Measurements from ENCODE around the gene LSP1. TPM values are rescaled to one million over a fixed set of nuclear protein-coding genes. Genes with fewer than 3 reads are reported as not detected.

Gene LSP1
- total and polyA plus RNA-seq, 2 of the 8 experiments (the other 6 are each of a cell fraction or from before 2014, with no cell fraction given): 0.03 TPM; not detected in 1

- POLR2A ChIA-PET (ENCODE audit: partially characterized antibody): no interaction called here
- Histone ChIP-seq H3K23ac (ENCODE audit: insufficient read length) (no peak overlapping the region), H3K4me1 (replicated peaks in 1 of 4; ENCODE audit: control insufficient read depth in 3 of 4, insufficient read depth in 4 of 4, low read length in 3 of 4) (peaks cover 0 to 2% (median 1%) of the 10 kb centered on the region in 4 experiments; a peak in 5 of 7 replicates), H4K8ac (ENCODE audit: extremely low read depth, insufficient read depth, low read length) (no peak overlapping the region), H3K9me3 (ENCODE audit: insufficient read depth in 2 of 2, low read depth in 1 of 2, low read length in 1 of 2) (no peaks in the 10 kb centered on the region), H3K79me2 (ENCODE audit: control insufficient read depth in 1 of 2, insufficient read depth in 2 of 2, low read length in 2 of 2) (no peaks in the 10 kb centered on the region), H2BK5ac (ENCODE audit: low read depth, low read length) (no peak overlapping the region), H3K4me3 (ENCODE audit: extremely low read depth in 1 of 4, insufficient read depth in 2 of 4, low read depth in 3 of 4, low read length in 4 of 4) (no peak overlapping the region), H3K4me2 (ENCODE audit: insufficient read depth in 1 of 2, low read depth in 2 of 2, low read length in 2 of 2) (no peak overlapping the region), H3K56ac (replicated peaks; ENCODE audit: insufficient read length, low read depth, low read length) (no peak overlapping the region), H3K4ac (replicated peaks; ENCODE audit: insufficient read length, low read depth, low read length) (no peak overlapping the region), H2BK15ac (ENCODE audit: low read length) (no peak overlapping the region), H3K9ac (replicated peaks in 1 of 4; ENCODE audit: extremely low read depth in 1 of 4, low read depth in 3 of 4, low read length in 3 of 4) (no peak overlapping the region), H4K5ac (ENCODE audit: insufficient read length, low read depth, low read length) (no peak overlapping the region), H3K14ac (ENCODE audit: insufficient read length) (no peak overlapping the region), H3K27ac (ENCODE audit: low read depth, low read length) (no peak overlapping the region), H3K18ac (ENCODE audit: extremely low read depth, low read length) (no peak overlapping the region), H2BK12ac (ENCODE audit: low read depth, low read length) (no peak overlapping the region), H3K23me2 (ENCODE audit: low read depth, low read length) (no peaks in the 10 kb centered on the region), H2BK20ac (ENCODE audit: low read length) (no peak overlapping the region), H2AFZ (ENCODE audit: low read length) (no peak overlapping the region), H2AK5ac (ENCODE audit: low read depth, low read length) (no peak overlapping the region), H2BK120ac (replicated peaks; ENCODE audit: low read depth, low read length) (no peak overlapping the region), H3K36me3 (ENCODE audit: control insufficient read depth in 2 of 4, insufficient read depth in 4 of 4, low read length in 3 of 4) (no peaks in the 10 kb centered on the region), H3K79me1 (ENCODE audit: low read depth, low read length) (no peaks in the 10 kb centered on the region), H4K91ac (replicated peaks; ENCODE audit: insufficient read length, low read length) (no peak overlapping the region), H3K27me3 (replicated peaks in 1 of 4; ENCODE audit: control insufficient read depth in 3 of 4, extremely low read depth in 1 of 4, insufficient read depth in 3 of 4, low read length in 3 of 4) (peaks cover 0 to 6% (median 1%) of the 10 kb centered on the region in 4 experiments; a peak in 3 of 7 replicates), H4K20me1 (replicated peaks in 1 of 2; ENCODE audit: control insufficient read depth in 1 of 2, insufficient read depth in 2 of 2, low read length in 2 of 2) (no peaks in the 10 kb centered on the region)
- DNase-seq (ENCODE audit: low read depth in 1 of 2, low spot score in 2 of 2): no peak
- CTCF ChIA-PET (ENCODE audit: partially characterized antibody): interaction anchor here (0.6 to 15.8 kb wide), 12 partner anchors 9 to 1465 kb away, joined by 3 to 439 read pairs (median 3); partner anchors contain the start of gene TNNI2
- 80% methylated on average over 19 of the region's 19 CpGs; no CpG with 5 or more reads in 1 of the 2 experiments for WGBS, 2 experiments (ENCODE audit: extremely low coverage in 1 of 2, insufficient coverage in 1 of 2, insufficient read length in 1 of 2, insufficient replicate concordance in 2 of 2, low coverage in 1 of 2, low lambda C conversion rate in 2 of 2, missing lambda C conversion rate in 1 of 2)
- no peak for FAIRE-seq
- no peak for TF ChIP-seq RNF2 (IDR thresholded peaks at IDR 0.05; ENCODE audit: borderline replicate concordance, low read depth, low read length, missing control alignments, poor library complexity, severe bottlenecking)
- TF ChIP-seq TEAD4 (IDR thresholded peaks at IDR 0.05; ENCODE audit: low read depth, low read length): no peak
- TF ChIP-seq CTBP2 (IDR thresholded peaks at IDR 0.05; ENCODE audit: borderline replicate concordance, insufficient read depth, insufficient read length, low read length): no peak
- no peak for TF ChIP-seq SRF (IDR thresholded peaks at IDR 0.05; ENCODE audit: low read depth, low read length)
- no peak for TF ChIP-seq CEBPB (IDR thresholded peaks at IDR 0.05; ENCODE audit: low read depth, low read length)
- no peak for TF ChIP-seq RBBP5 (IDR thresholded peaks at IDR 0.05; ENCODE audit: borderline replicate concordance, low read depth, low read length)
- no peak for TF ChIP-seq ASH2L (IDR thresholded peaks at IDR 0.05; ENCODE audit: low read length)
- TF ChIP-seq RXRA (IDR thresholded peaks at IDR 0.05; ENCODE audit: insufficient read depth, low read depth, low read length): no peak
- no peak for TF ChIP-seq SIX5 (IDR thresholded peaks at IDR 0.05; ENCODE audit: low read depth, low read length)
- no peak for TF ChIP-seq TCF12 (IDR thresholded peaks at IDR 0.05; ENCODE audit: low read depth, low read length)
- no peak for TF ChIP-seq CTCF (IDR thresholded peaks at IDR 0.05; ENCODE audit: control extremely low read depth in 1 of 3, insufficient read depth in 1 of 3, low read depth in 1 of 3, low read length in 3 of 3)
- no peak for TF ChIP-seq BACH1 (IDR thresholded peaks at IDR 0.05; ENCODE audit: low read length)
Measured at GRCh38 chr11:1827931-1828330, 25.0 kb upstream of the LSP1 start.

Measured in H1 (cell line).